GM13977 (cell line): Measurements from ENCODE around the gene AKT1S1.

Source experiments
- DNase-seq: peaks from one replicate; pipeline ENCODE4 v3.0.0; 2012; ENCODE audit warnings: low spot score
- CTCF ChIP-seq: IDR thresholded peaks from 2 replicates; pipeline ENCODE4 v1.5.1; 2012; ENCODE audit warnings: mild to moderate bottlenecking, control low read depth; ENCODE audit not compliant: insufficient read depth; ENCODE audit errors: extremely low read depth, missing control alignments
- in situ Hi-C: fragments of 300-500 bp; cut with MboI; formaldehyde crosslinking; loops from one replicate; pipeline ENCODE4 v1.12.0; 2022; ENCODE audit warnings: low sequenced_read_pairs, low pct_unique_long_range_greater_than_20kb, mixed read lengths, inconsistent platforms; ENCODE audit not compliant: unreplicated experiment

AKT1S1 gene

DNA sequence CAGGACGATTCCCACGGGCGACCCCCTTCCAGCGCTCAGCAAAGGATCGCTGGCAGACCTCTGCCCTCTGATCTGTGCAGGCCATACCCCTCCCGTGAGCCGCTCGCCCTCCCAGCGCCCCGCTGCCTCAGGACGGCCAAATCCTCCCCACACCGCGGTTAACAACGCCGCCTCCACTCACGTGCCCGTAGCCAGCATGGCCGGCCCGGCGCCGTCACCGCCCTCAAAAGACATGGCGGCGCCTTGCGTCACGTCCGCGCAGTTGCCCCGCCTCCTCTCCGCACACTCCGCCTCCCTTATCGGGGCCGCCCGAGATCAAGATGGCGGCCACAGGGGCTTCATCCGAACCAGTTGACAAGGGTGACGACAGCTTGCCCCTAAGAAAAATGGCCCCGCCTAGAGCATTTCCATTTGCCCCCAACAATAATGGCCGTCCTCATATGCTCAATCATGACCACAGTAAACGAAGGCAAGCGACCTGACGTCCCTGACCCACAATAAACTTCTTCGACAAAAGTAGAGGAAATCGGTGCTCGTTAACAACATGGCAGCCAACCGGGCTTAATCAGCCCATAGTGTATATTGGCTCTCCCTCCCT, 634 bp downstream of the AKT1S1 start:
- in situ Hi-C loops, result no loop called here
- DNase-seq, result peak; percentile 88
- no peak for TF ChIP-seq CTCF

DNA sequence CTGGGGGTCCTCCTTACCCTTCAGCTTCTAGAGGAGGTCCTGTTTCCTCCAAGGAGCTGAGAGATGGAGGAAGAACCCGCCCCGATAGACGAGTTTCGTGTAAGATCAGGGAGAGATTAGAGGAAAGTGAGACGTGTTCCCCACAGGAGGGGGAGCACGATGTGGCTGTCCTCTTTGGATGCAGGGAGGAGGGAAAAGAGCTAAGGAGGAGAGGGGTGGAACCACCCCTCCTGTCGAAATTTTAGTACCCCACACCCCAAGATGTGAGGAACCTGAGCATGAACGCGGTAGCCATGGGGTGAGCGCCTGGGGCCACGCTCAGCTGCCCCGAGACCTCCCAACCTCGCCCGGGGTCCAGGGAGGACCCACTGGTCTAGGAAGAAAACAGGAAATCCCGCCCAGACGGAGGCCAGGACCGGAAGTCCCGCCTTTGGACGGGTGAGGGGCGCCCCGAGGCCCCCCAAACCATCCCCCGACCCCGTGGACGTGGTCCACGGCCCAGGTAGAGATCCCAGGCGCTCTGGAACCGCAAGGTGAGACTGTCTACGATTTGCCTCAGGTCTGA, 1.2 kb downstream of the AKT1S1 start:
- no peak for TF ChIP-seq CTCF

DNA sequence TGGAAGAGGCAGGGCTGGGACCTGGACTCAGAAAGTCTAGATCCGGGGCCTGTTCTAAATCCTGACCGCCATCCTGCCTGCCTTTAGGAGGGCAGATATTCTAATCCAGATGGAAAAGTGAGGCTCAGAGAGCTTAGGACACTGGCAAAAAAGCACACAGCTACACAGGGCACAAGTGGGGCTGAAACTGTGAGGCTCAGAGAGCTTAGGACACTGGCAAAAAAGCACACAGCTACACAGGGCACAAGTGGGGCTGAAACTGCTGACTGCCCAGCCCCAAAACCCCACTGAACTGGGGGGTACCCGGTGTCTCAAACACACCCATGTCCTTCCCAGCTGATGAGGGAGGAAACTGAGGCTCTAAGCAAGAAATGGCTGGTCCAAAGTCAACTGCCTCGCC, 2.0 kb downstream of the AKT1S1 start:
- in situ Hi-C loops, result no loop called here
- TF ChIP-seq CTCF, result no peak
- DNase-seq, result no peak

More for the DNA sequence above, 1.2 kb downstream of the AKT1S1 start:
- in situ Hi-C loops, result no loop called here
- no peak for DNase-seq

GRCh38 chr19:49874503-49875157, 2.5 kb downstream of the AKT1S1 start:
- in situ Hi-C loops, result no loop called here
- DNase-seq, result no peak
- TF ChIP-seq CTCF, result no peak

DNA sequence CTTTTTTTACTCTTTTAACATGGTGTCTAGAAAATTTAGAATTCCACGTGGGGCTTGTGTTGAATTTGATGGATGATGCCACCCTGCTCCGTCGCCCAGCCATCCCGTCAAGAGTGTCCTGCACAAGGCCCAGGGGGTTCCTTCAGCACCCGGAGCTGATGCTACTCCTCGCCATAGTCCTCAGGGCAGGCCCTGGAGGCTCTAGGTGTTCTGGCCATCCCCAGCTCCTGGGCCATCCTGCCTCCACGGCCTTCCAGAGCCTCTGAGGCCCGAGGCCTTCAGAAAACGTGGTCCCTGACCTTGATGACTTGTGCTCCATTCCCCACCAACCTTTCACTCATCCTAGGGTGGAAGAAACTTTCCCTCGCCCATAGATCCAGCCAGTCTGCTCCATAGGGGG, 3.3 kb downstream of the AKT1S1 start:
- no peak for DNase-seq
- in situ Hi-C loops, result no loop called here
- no peak for TF ChIP-seq CTCF

GRCh38 chr19:49873129-49873521, 4.0 kb downstream of the AKT1S1 start:
- no peak for DNase-seq
- TF ChIP-seq CTCF, result no peak
- in situ Hi-C loops, result no loop called here
